HUDEP-2 (cell line): Measurements from ENCODE around the gene SERPING1.

ENCODE experiments used
- DNase-seq, 76 experiments: peaks; one replicate each; lab custom pipeline; 2025; ENCODE audit not compliant: unreplicated experiment in 76 of 76; lab: John Stamatoyannopoulos, UW

The SERPING1 gene

GRCh38 chr11:57597461-57597915 lies at the start of gene SERPING1:
SERPING1 (plus strand) TSS chr11:57597685; CDS start chr11:57598271, 586 bp downstream.
- no peak for DNase-seq

GRCh38 chr11:57547854-57548377 lies 49.6 kb upstream of the SERPING1 start:
- DNase-seq, result no peak

- no peak for DNase-seq
Measured at GRCh38 chr11:57549983-57550382, 47.5 kb upstream of the SERPING1 start.

GRCh38 chr11:57551941-57552340 lies 45.5 kb upstream of the SERPING1 start:
- DNase-seq, result no peak

- DNase-seq, result no peak
Measured at GRCh38 chr11:57552479-57552878, 45.0 kb upstream of the SERPING1 start.

GRCh38 chr11:57555393-57555792 lies 42.1 kb upstream of the SERPING1 start:
- DNase-seq, result no peak

- no peak for DNase-seq
Measured at GRCh38 chr11:57556041-57556440, 41.4 kb upstream of the SERPING1 start.

- no peak for DNase-seq
Measured at GRCh38 chr11:57560146-57560545, 37.3 kb upstream of the SERPING1 start.

GRCh38 chr11:57562596-57562995 lies 34.9 kb upstream of the SERPING1 start:
- no peak for DNase-seq

GRCh38 chr11:57566005-57566904 lies 31.2 kb upstream of the SERPING1 start:
- peak in 18 of 76 experiments; percentile 4 to 54 (median 20) for DNase-seq

- peak in 1 of 76 experiments; percentile 20 for DNase-seq
Measured at GRCh38 chr11:57566905-57567514, 30.5 kb upstream of the SERPING1 start.

- peak in 58 of 76 experiments; percentile 7 to 85 (median 46) for DNase-seq
Measured at GRCh38 chr11:57567515-57568329, 29.8 kb upstream of the SERPING1 start, which contains the start of gene UBE2L6. UBE2L6 (minus strand) TSS chr11:57567672; CDS start chr11:57567611, 61 bp downstream.

- DNase-seq, result peak in 52 of 76 experiments; percentile 6 to 89 (median 68)
Measured at GRCh38 chr11:57568330-57568766, 29.1 kb upstream of the SERPING1 start.

GRCh38 chr11:57571606-57572005 lies 25.9 kb upstream of the SERPING1 start:
- no peak for DNase-seq

- DNase-seq, result no peak
Measured at GRCh38 chr11:57574061-57574460, 23.4 kb upstream of the SERPING1 start.

- no peak for DNase-seq
Measured at GRCh38 chr11:57584341-57584740, 13.1 kb upstream of the SERPING1 start.

- DNase-seq, result no peak
Measured at GRCh38 chr11:57585301-57585700, 12.2 kb upstream of the SERPING1 start.

GRCh38 chr11:57586711-57587245 lies 10.7 kb upstream of the SERPING1 start:
- DNase-seq, result no peak

- no peak for DNase-seq
Measured at GRCh38 chr11:57588046-57588710, 9.3 kb upstream of the SERPING1 start.
